Uterus (tissue), 2 donors: ENCODE results near the gene NKX3-2.

Experiments used
- POLR2A ChIP-seq, 2 donors: fragments of 450-650 bp; IDR thresholded peaks; one replicate each; pipeline ENCODE4 v1.6.1; 2016; ENCODE audit warnings: antibody characterized with exemption in 2 of 2, mild to moderate bottlenecking in 1 of 2, moderate library complexity in 1 of 2
- TF ChIP-seq, protein P1 (sequence below), 4 experiments: fragments of 200-600 bp in 2 of 4; fragments of 450-650 bp in 2 of 4; sonication (generic) in 2 of 4; IDR thresholded peaks; one replicate each; pipeline ENCODE4 v1.5.1; 2016 to 2019; ENCODE audit warnings: antibody characterized with exemption in 4 of 4, mild to moderate bottlenecking in 2 of 4, moderate library complexity in 1 of 4

DNA sequence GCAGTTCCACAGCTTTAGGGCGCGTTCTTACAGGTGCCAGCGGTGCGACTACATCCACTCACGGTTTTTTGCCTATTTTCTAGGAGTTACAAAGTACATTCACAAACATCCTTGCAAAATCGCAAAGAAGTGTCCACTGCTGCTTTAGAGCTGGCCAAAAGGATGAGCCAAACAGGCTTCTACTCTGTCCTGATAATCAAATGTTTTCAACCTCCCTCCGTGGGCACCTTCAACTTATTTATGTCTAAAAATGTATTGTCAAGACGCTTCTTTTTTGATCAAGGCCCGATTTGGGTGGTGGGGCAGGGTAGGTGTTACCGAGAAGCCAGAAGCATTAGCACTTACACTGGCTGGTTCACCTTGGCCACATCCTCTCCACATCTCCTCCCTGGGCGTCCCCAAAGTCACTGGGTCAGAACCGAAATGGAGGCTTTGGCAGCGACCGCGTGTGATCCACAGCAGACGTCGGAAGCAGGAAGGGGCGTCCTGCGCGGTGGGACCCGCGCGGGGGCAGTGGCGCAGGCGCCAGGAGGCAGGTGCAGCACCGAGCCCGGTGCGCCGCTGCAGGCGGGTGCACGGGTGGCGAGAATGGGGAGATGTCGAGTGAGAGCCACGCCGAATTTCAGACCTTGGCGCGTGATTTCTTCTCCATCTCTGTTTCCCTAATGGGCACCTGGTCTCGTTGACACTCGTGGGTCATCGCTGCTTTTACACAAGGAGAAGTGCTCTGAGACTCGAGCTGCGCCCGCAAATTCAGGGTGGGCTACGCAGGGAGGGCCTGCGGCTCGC lies 16.9 kb downstream of the NKX3-2 start:
- TF ChIP-seq, protein P1, sequence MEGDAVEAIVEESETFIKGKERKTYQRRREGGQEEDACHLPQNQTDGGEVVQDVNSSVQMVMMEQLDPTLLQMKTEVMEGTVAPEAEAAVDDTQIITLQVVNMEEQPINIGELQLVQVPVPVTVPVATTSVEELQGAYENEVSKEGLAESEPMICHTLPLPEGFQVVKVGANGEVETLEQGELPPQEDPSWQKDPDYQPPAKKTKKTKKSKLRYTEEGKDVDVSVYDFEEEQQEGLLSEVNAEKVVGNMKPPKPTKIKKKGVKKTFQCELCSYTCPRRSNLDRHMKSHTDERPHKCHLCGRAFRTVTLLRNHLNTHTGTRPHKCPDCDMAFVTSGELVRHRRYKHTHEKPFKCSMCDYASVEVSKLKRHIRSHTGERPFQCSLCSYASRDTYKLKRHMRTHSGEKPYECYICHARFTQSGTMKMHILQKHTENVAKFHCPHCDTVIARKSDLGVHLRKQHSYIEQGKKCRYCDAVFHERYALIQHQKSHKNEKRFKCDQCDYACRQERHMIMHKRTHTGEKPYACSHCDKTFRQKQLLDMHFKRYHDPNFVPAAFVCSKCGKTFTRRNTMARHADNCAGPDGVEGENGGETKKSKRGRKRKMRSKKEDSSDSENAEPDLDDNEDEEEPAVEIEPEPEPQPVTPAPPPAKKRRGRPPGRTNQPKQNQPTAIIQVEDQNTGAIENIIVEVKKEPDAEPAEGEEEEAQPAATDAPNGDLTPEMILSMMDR (IDR thresholded peaks at IDR 0.05) = no peak
- no peak for TF ChIP-seq POLR2A (IDR thresholded peaks at IDR 0.05)
